Breast epithelium (tissue), 4 donors: ENCODE results near the gene FHAD1. TPM values are rescaled to one million over a fixed set of nuclear protein-coding genes. Genes with fewer than 3 reads are reported as not detected.
A peak's percentile ranks its signal among the peaks of the same experiment; 100 is the strongest.

Source experiments
- DNase-seq, 2 donors: peaks; one replicate each; pipeline ENCODE4 v3.0.0-alpha.2; 2019; ENCODE audit warnings: low spot score in 2 of 2
- H3K27ac ChIP-seq, 2 donors: fragments of 200-600 bp; sonication (generic) in 1 of 2; one replicate each; pipeline ENCODE4 v1.5.1; 2016 to 2019; ENCODE audit warnings: mild to moderate bottlenecking in 1 of 2
- H3K27me3 ChIP-seq, 2 donors: fragments of 200-600 bp; sonication (generic) in 1 of 2; one replicate each; pipeline versions ENCODE4 v1.5.1 to v1.6.0; 2017 to 2019; ENCODE audit warnings: control low read depth in 1 of 2, mild to moderate bottlenecking in 1 of 2
- H3K36me3 ChIP-seq: fragments of 200-600 bp; one replicate; pipeline ENCODE4 v1.5.1; 2019
- H3K4me1 ChIP-seq, 2 donors: fragments of 200-600 bp; sonication (generic); one replicate each; pipeline ENCODE4 v1.5.1; 2016 to 2019; ENCODE audit warnings: control low read depth in 1 of 2
- H3K4me3 ChIP-seq, 3 donors: fragments of 200-600 bp; sonication (generic); 1 replicate in 2 of 3; 2 replicates in 1 of 3; pipeline ENCODE4 v1.5.1; 2016 to 2019; ENCODE audit warnings: mild to moderate bottlenecking in 3 of 3, moderate library complexity in 2 of 3
- H3K9me3 ChIP-seq, 2 donors: fragments of 200-600 bp; sonication (generic) in 1 of 2; one replicate each; pipeline ENCODE4 v1.5.1; 2016 to 2019; ENCODE audit warnings: control low read depth in 1 of 2
- CTCF ChIP-seq, 3 donors: fragments of 450-650 bp; IDR thresholded peaks; one replicate each; pipeline ENCODE4 v1.5.1; 2016 to 2017; ENCODE audit warnings: antibody characterized with exemption in 3 of 3, mild to moderate bottlenecking in 3 of 3, moderate library complexity in 3 of 3
- POLR2A ChIP-seq: fragments of 450-650 bp; IDR thresholded peaks from one replicate; pipeline ENCODE4 v1.6.1; 2016; ENCODE audit warnings: antibody characterized with exemption, mild to moderate bottlenecking, moderate library complexity
- POLR2AphosphoS5 ChIP-seq, 3 donors: sonication (generic); formaldehyde crosslinking; IDR thresholded peaks; one replicate each; pipeline ENCODE4 v1.6.1; 2017; ENCODE audit warnings: antibody characterized with exemption in 3 of 3
- intact Hi-C: fragments of 100-400 bp; cut with DNase I; formaldehyde crosslinking; loops from one replicate; pipeline ENCODE4 v1.15.1; 2023; ENCODE audit warnings: low total_unique reads
- total RNA-seq, 3 donors: library from RNA; depleted of rRNA; stranded (reverse); fragments of >200 nt; gene quantifications; one replicate each; pipeline ENCODE4 v1.1.0, GENCODE V29; 2016

The FHAD1 gene
- total RNA-seq, 3 donors from 2014 or later = 1.0 to 2.3 TPM; not detected in 1

GRCh38 chr1:15261155-15262002, 14.4 kb downstream of the FHAD1 start:
- H3K4me3 ChIP-seq = peak overlapping the region in 1 of 3 donors; percentile 3
- H3K4me1 ChIP-seq = no peaks in the 10 kb centered on the region
- no peak for TF ChIP-seq POLR2AphosphoS5 (IDR thresholded peaks at IDR 0.05)
- no peak for TF ChIP-seq CTCF (IDR thresholded peaks at IDR 0.05)
- no peak for TF ChIP-seq POLR2A

GRCh38 chr1:15262003-15262377, 15.0 kb downstream of the FHAD1 start:
- H3K4me1 ChIP-seq = no peaks in the 10 kb centered on the region
- H3K36me3 ChIP-seq = no peaks in the 10 kb centered on the region
- intact Hi-C loops = no loop called here
- H3K4me3 ChIP-seq = no peak overlapping the region
- no peak for DNase-seq
- no peaks in the 10 kb centered on the region for H3K9me3 ChIP-seq
- TF ChIP-seq POLR2AphosphoS5 (IDR thresholded peaks at IDR 0.05) = no peak
- TF ChIP-seq POLR2A = no peak
- TF ChIP-seq CTCF (IDR thresholded peaks at IDR 0.05) = no peak
- no peak overlapping the region for H3K27ac ChIP-seq
- H3K27me3 ChIP-seq = no peaks in the 10 kb centered on the region

More at GRCh38 chr1:15261155-15262002, 14.4 kb downstream of the FHAD1 start:
- Histone ChIP-seq H3K36me3 (no peaks in the 10 kb centered on the region), H3K27ac (peak overlapping the region in 1 of 2 donors; percentile 27), H3K27me3 (no peaks in the 10 kb centered on the region), H3K9me3 (no peaks in the 10 kb centered on the region)
- DNase-seq = no peak
- intact Hi-C loops = no loop called here

- Histone ChIP-seq H3K36me3 (no peaks in the 10 kb centered on the region), H3K9me3 (no peaks in the 10 kb centered on the region), H3K4me1 (no peaks in the 10 kb centered on the region), H3K4me3 (no peak overlapping the region), H3K27ac (no peak overlapping the region), H3K27me3 (no peaks in the 10 kb centered on the region)
- DNase-seq = no peak
- TF ChIP-seq POLR2AphosphoS5 (IDR thresholded peaks at IDR 0.05) = no peak
- no peak for TF ChIP-seq CTCF (IDR thresholded peaks at IDR 0.05)
- no peak for TF ChIP-seq POLR2A
- intact Hi-C loops = no loop called here
Measured at GRCh38 chr1:15262706-15263105, 15.7 kb downstream of the FHAD1 start.

- Histone ChIP-seq H3K36me3 (no peaks in the 10 kb centered on the region), H3K27me3 (no peaks in the 10 kb centered on the region), H3K9me3 (no peaks in the 10 kb centered on the region), H3K27ac (no peak overlapping the region), H3K4me1 (no peaks in the 10 kb centered on the region), H3K4me3 (no peak overlapping the region)
- TF ChIP-seq CTCF (IDR thresholded peaks at IDR 0.05) (no peak), POLR2AphosphoS5 (IDR thresholded peaks at IDR 0.05) (no peak), POLR2A (no peak)
- intact Hi-C loops = no loop called here
- no peak for DNase-seq
Measured at GRCh38 chr1:15264769-15265168, 17.7 kb downstream of the FHAD1 start.

- no peak for TF ChIP-seq CTCF (IDR thresholded peaks at IDR 0.05)
- no peak for TF ChIP-seq POLR2A
- no peak for TF ChIP-seq POLR2AphosphoS5 (IDR thresholded peaks at IDR 0.05)
- Histone ChIP-seq H3K4me3 (no peak overlapping the region), H3K27ac (no peak overlapping the region), H3K36me3 (no peaks in the 10 kb centered on the region), H3K4me1 (no peaks in the 10 kb centered on the region), H3K9me3 (no peaks in the 10 kb centered on the region), H3K27me3 (no peaks in the 10 kb centered on the region)
- intact Hi-C loops = no loop called here
- DNase-seq = no peak
Measured at GRCh38 chr1:15271196-15271595, 24.2 kb downstream of the FHAD1 start.
